Body of pancreas (tissue), 4 donors: Measurements from ENCODE around the gene YY1. TPM values are rescaled to one million over a fixed set of nuclear protein-coding genes. Genes with fewer than 3 reads are reported as not detected.
A peak's percentile ranks its signal among the peaks of the same experiment; 100 is the strongest.

Source experiments
- ATAC-seq: fragments of 150-250 bp; one replicate; pipeline ENCODE4 v1.9.1; 2016
- DNase-seq, 4 donors: peaks; one replicate each; pipeline ENCODE4 v3.0.0-alpha.2; 2019
- H3K27ac ChIP-seq, 4 donors: fragments of 200-600 bp; sonication (generic); 1 replicate in 3 of 4; 2 replicates in 1 of 4; pipeline versions ENCODE4 v1.5.1 to v1.6.1; 2016 to 2019; ENCODE audit warnings: mild to moderate bottlenecking in 1 of 4, mixed read lengths in 1 of 4, moderate library complexity in 1 of 4
- H3K27me3 ChIP-seq, 2 donors: fragments of 200-600 bp; sonication (generic); one replicate each; pipeline ENCODE4 v1.6.0; 2016; ENCODE audit warnings: mild to moderate bottlenecking in 1 of 2
- H3K36me3 ChIP-seq, 2 donors: fragments of 200-600 bp; sonication (generic); replicated peaks in 1 of 2; 2 replicates each; pipeline ENCODE4 v1.5.1; 2016; ENCODE audit warnings: low read depth in 2 of 2; ENCODE audit not compliant: insufficient read depth in 1 of 2
- H3K4me1 ChIP-seq: fragments of 200-600 bp; sonication (generic); one replicate; pipeline ENCODE4 v1.6.0; 2016
- H3K4me3 ChIP-seq, 2 donors: fragments of 200-600 bp; sonication (generic); 1 replicate in 1 of 2; 2 replicates in 1 of 2; pipeline ENCODE4 v1.5.1; 2016 to 2019
- H3K9me3 ChIP-seq, 3 donors: fragments of 200-600 bp; sonication (generic); 1 replicate in 2 of 3; 2 replicates in 1 of 3; pipeline ENCODE4 v1.5.1; 2016
- POLR2A ChIP-seq, 3 donors: fragments of 450-650 bp; IDR thresholded peaks; one replicate each; pipeline ENCODE4 v1.6.1; 2016; ENCODE audit warnings: antibody characterized with exemption in 3 of 3, mild to moderate bottlenecking in 2 of 3
- WGBS, 2 donors: methylation state at CpG; one replicate each; pipeline ENCODE4 v1.1.5; 2017; 5-methylcytosine and 5-hydroxymethylcytosine counted together
- intact Hi-C: fragments of 100-400 bp; cut with DNase I; formaldehyde crosslinking; loops from one replicate; pipeline ENCODE4 v1.15.1; 2023
- total RNA-seq, 2 donors: library from RNA; depleted of rRNA; stranded (reverse); fragments of >200 nt; gene quantifications; one replicate each; pipeline ENCODE4 v1.1.0, GENCODE V29; 2016
- TF ChIP-seq, protein P1 (sequence below), 7 experiments: fragments of 450-650 bp in 4 of 7; fragments of 200-600 bp in 3 of 7; sonication (generic) in 3 of 7; IDR thresholded peaks; one replicate each; pipeline ENCODE4 v1.5.1; 2016 to 2019; ENCODE audit warnings: antibody characterized with exemption in 7 of 7

YY1 gene
- total RNA-seq, 2 donors from 2014 or later = 27.0 to 30.3 TPM

DNA sequence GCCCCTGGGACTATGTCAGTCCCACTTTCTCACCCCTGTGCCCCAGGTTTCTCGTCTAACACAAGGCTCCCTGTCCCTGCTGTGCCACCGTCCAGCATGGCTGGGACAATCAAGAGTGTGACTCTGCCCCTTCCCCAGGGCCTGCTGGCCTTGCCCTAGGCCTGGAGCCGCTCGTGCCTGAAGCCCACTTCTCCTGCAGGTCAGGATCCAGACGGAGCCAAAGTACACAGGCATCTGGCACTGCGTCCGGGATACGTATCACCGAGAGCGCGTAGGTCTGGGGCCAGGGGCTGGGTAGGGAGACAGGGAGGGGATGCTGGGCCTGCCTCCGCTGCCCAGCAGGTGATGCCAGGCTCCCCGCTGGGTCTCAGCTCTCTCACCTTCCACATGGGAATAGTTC is 87.0 kb downstream of the YY1 start:
- no peak for ATAC-seq
- Histone ChIP-seq H3K4me3 (no peak overlapping the region), H3K9me3 (no peaks in the 10 kb centered on the region), H3K27me3 (no peaks in the 10 kb centered on the region), H3K36me3 (no peaks in the 10 kb centered on the region), H3K4me1 (peaks cover 12% of the 10 kb centered on the region), H3K27ac (no peak overlapping the region)
- intact Hi-C loops = no loop called here
- TF ChIP-seq, protein P1, sequence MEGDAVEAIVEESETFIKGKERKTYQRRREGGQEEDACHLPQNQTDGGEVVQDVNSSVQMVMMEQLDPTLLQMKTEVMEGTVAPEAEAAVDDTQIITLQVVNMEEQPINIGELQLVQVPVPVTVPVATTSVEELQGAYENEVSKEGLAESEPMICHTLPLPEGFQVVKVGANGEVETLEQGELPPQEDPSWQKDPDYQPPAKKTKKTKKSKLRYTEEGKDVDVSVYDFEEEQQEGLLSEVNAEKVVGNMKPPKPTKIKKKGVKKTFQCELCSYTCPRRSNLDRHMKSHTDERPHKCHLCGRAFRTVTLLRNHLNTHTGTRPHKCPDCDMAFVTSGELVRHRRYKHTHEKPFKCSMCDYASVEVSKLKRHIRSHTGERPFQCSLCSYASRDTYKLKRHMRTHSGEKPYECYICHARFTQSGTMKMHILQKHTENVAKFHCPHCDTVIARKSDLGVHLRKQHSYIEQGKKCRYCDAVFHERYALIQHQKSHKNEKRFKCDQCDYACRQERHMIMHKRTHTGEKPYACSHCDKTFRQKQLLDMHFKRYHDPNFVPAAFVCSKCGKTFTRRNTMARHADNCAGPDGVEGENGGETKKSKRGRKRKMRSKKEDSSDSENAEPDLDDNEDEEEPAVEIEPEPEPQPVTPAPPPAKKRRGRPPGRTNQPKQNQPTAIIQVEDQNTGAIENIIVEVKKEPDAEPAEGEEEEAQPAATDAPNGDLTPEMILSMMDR (IDR thresholded peaks at IDR 0.05) = no peak
- no peak for TF ChIP-seq POLR2A (IDR thresholded peaks at IDR 0.05)
- WGBS, 2 donors = 53 to 82% methylated on average over 5 to 13 of the region's 13 CpGs
- DNase-seq = peak in 3 of 4 donors; percentile 45 to 75 (median 55)

- ATAC-seq (no peak), DNase-seq (no peak)
- no peak for TF ChIP-seq POLR2A (IDR thresholded peaks at IDR 0.05)
- TF ChIP-seq, protein P1 (IDR thresholded peaks at IDR 0.05) = no peak
Observed at GRCh38 chr14:100327128-100327527, 88.2 kb downstream of the YY1 start.

DNA sequence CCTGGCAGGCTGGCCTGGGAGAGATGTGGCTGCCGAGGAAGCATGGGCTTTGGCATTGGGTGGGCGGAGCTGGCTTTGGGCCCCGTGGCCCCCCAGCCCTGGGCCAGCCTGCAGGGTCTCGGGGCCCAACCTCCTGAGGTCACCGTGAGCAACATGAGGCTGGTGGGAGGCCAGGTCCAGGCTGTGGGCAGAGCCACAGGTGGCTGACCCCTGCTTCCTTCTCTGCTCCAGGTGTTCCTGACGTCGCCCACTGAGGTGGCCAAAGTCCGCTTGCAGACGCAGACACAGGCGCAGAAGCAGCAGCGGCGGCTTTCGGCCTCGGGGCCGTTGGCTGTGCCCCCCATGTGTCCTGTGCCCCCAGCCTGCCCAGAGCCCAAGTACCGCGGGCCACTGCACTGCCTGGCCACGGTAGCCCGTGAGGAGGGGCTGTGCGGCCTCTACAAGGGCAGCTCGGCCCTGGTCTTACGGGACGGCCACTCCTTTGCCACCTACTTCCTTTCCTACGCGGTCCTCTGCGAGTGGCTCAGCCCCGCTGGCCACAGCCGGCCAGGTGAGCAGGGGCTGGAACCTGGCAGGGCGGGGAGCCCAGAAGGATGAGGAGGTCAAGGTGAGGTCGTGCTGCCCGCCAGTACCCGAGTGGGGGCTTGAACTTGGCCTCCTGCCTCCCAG is 89.7 kb downstream of the YY1 start:
- ATAC-seq (peak; percentile 81), DNase-seq (peak; percentile 62 to 86 (median 78))
- H3K4me3 ChIP-seq = no peak overlapping the region
- H3K36me3 ChIP-seq = no peaks in the 10 kb centered on the region
- no peaks in the 10 kb centered on the region for H3K27me3 ChIP-seq
- TF ChIP-seq, protein P1 (IDR thresholded peaks at IDR 0.05) = no peak
- peak; percentile 28 to 85 (median 68) for TF ChIP-seq POLR2A (IDR thresholded peaks at IDR 0.05)
- intact Hi-C loops = no loop called here
- H3K4me1 ChIP-seq = peaks cover 12% of the 10 kb centered on the region
- no peaks in the 10 kb centered on the region for H3K9me3 ChIP-seq
- 40 to 75% methylated on average over 9 to 29 of the region's 32 CpGs for WGBS, 2 donors
- H3K27ac ChIP-seq = peak overlapping the region; percentile 2 to 90 (median 72)

More at GRCh38 chr14:100327128-100327527, 88.2 kb downstream of the YY1 start:
- Histone ChIP-seq H3K9me3 (no peaks in the 10 kb centered on the region), H3K27ac (no peak overlapping the region), H3K4me3 (no peak overlapping the region), H3K36me3 (no peaks in the 10 kb centered on the region), H3K27me3 (no peaks in the 10 kb centered on the region), H3K4me1 (peaks cover 12% of the 10 kb centered on the region)
- intact Hi-C loops = no loop called here
- WGBS, 2 donors = 92 to 95% methylated on average over 21 to 22 of the region's 24 CpGs

GRCh38 chr14:100329233-100330006 is 90.5 kb downstream of the YY1 start:
- TF ChIP-seq POLR2A (IDR thresholded peaks at IDR 0.05) = no peak
- TF ChIP-seq, protein P1 (IDR thresholded peaks at IDR 0.05) = no peak

More at GRCh38 chr14:100329233-100330006, 90.5 kb downstream of the YY1 start:
- intact Hi-C loops = no loop called here
- ATAC-seq (peak; percentile 28), DNase-seq (no peak)
- Histone ChIP-seq H3K4me3 (no peak overlapping the region), H3K27ac (peak overlapping the region; percentile 2 to 90 (median 72)), H3K9me3 (no peaks in the 10 kb centered on the region), H3K4me1 (peaks cover 12% of the 10 kb centered on the region), H3K36me3 (no peaks in the 10 kb centered on the region), H3K27me3 (no peaks in the 10 kb centered on the region)
- WGBS, 2 donors = 87 to 98% methylated on average over 13 to 36 of the region's 36 CpGs
